Activated naive CD4-positive, alpha-beta T cell treated with anti-CD3 and anti-CD28 coated beads for 36 hours (primary cell): ENCODE measurements around the gene KRT7. TPM values are rescaled to one million over a fixed set of nuclear protein-coding genes. Genes with fewer than 3 reads are reported as not detected.

Experiments
- CTCF ChIA-PET: fragments of 350-600 bp; sonication (Branson Sonifier 250); formaldehyde crosslinking; loops from one replicate; lab custom pipeline; 2021; ENCODE audit warnings: antibody characterized with exemption; lab: Charles Lee
- DNase-seq: peaks from one replicate; pipeline ENCODE4 v3.0.0-alpha.2; 2020
- H3K27ac Mint-ChIP-seq: one replicate; pipeline ENCODE4 v1.8.0; 2021; ENCODE audit warnings: mild to moderate bottlenecking, mixed read lengths
- H3K27me3 Mint-ChIP-seq: one replicate; pipeline ENCODE4 v1.8.0; 2021; ENCODE audit warnings: low read depth, mixed read lengths
- H3K36me3 Mint-ChIP-seq: one replicate; pipeline ENCODE4 v1.8.0; 2021; ENCODE audit warnings: low read depth, mixed read lengths
- H3K4me1 Mint-ChIP-seq: one replicate; pipeline ENCODE4 v1.8.0; 2021; ENCODE audit warnings: low read depth, mixed read lengths
- H3K4me3 Mint-ChIP-seq: one replicate; pipeline ENCODE4 v1.8.0; 2021; ENCODE audit warnings: mild to moderate bottlenecking, moderate library complexity, mixed read lengths
- H3K9me3 Mint-ChIP-seq: one replicate; pipeline ENCODE4 v1.8.0; 2021; ENCODE audit warnings: mixed read lengths
- intact Hi-C: fragments of 100-400 bp; cut with micrococcal nuclease; formaldehyde crosslinking; loops from one replicate; pipeline ENCODE4 v1.15.1; 2023
- total RNA-seq, 2 experiments: library from RNA; stranded (reverse); gene quantifications; one replicate each; pipeline ENCODE4 v1.2.3, GENCODE V29; 2021

Gene KRT7
- total RNA-seq, 2 experiments from 2014 or later, result 1.9 to 3.4 TPM

- H3K27ac Mint-ChIP-seq, result no peak overlapping the region
- CTCF ChIA-PET, result interaction anchor here (1.4 kb wide), 1 partner anchor 17 kb away, joined by 7 read pairs; no protein-coding TSS in a partner anchor
- no peak for DNase-seq
- no peaks in the 10 kb centered on the region for H3K4me1 Mint-ChIP-seq
- H3K27me3 Mint-ChIP-seq, result peaks cover 34% of the 10 kb centered on the region
- intact Hi-C loops, result no loop called here
- no peak overlapping the region for H3K4me3 Mint-ChIP-seq
- H3K36me3 Mint-ChIP-seq, result no peaks in the 10 kb centered on the region
- H3K9me3 Mint-ChIP-seq, result no peaks in the 10 kb centered on the region
Measured at GRCh38 chr12:52262286-52262685, 29.2 kb downstream of the KRT7 start.

- intact Hi-C loops, result no loop called here
- no peaks in the 10 kb centered on the region for H3K9me3 Mint-ChIP-seq
- no peak overlapping the region for H3K27ac Mint-ChIP-seq
- DNase-seq, result no peak
- CTCF ChIA-PET, result interaction anchor here (1.0 to 2.2 kb wide), 3 partner anchors 9 to 15 kb away, joined by 3 to 10 read pairs (median 7); no protein-coding TSS in a partner anchor
- H3K27me3 Mint-ChIP-seq, result peaks cover 26% of the 10 kb centered on the region
- no peaks in the 10 kb centered on the region for H3K36me3 Mint-ChIP-seq
- H3K4me1 Mint-ChIP-seq, result no peaks in the 10 kb centered on the region
- H3K4me3 Mint-ChIP-seq, result no peak overlapping the region
Measured at GRCh38 chr12:52263761-52264434, 30.9 kb downstream of the KRT7 start.

GRCh38 chr12:52264435-52264825, 31.4 kb downstream of the KRT7 start:
- Mint-ChIP-seq H3K4me3 (no peak overlapping the region), H3K4me1 (no peaks in the 10 kb centered on the region), H3K27ac (no peak overlapping the region), H3K27me3 (peaks cover 24% of the 10 kb centered on the region), H3K36me3 (no peaks in the 10 kb centered on the region), H3K9me3 (no peaks in the 10 kb centered on the region)
- intact Hi-C loops, result no loop called here
- no peak for DNase-seq
- CTCF ChIA-PET, result interaction anchor here (1.0 to 2.2 kb wide), 2 partner anchors 8 to 14 kb away, joined by 3 to 10 read pairs; no protein-coding TSS in a partner anchor

DNA sequence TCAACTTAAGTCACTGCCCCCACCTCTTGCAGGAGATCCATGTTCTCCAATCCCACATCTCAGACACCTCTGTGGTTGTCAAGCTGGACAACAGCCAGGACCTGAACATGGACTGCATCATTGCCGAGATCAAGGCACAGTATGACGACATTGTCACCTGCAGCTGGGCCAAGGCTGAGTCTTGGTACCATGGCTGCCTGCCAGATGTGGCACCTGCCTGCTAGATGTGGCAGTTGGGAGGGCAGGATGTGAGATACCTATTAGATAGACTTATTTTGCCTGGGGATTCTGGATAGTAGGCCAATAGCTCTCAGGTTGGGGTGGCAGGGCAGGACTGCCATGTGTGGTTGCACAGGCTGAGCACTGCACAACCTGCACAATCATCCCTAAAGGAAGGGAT, 33.5 kb downstream of the KRT7 start:
- H3K36me3 Mint-ChIP-seq, result no peaks in the 10 kb centered on the region
- peaks cover 11% of the 10 kb centered on the region for H3K27me3 Mint-ChIP-seq
- H3K4me1 Mint-ChIP-seq, result no peaks in the 10 kb centered on the region
- no peak overlapping the region for H3K27ac Mint-ChIP-seq
- intact Hi-C loops, result no loop called here
- H3K4me3 Mint-ChIP-seq, result no peak overlapping the region
- H3K9me3 Mint-ChIP-seq, result no peaks in the 10 kb centered on the region
- CTCF ChIA-PET, result interaction anchor here (3.6 kb wide), 1 partner anchor 13 kb away, joined by 13 read pairs; no protein-coding TSS in a partner anchor
- no peak for DNase-seq

GRCh38 chr12:52267266-52267665, 34.2 kb downstream of the KRT7 start:
- no peak overlapping the region for H3K27ac Mint-ChIP-seq
- no peaks in the 10 kb centered on the region for H3K9me3 Mint-ChIP-seq

GRCh38 chr12:52267699-52268098, 34.7 kb downstream of the KRT7 start:
- DNase-seq, result no peak
- Mint-ChIP-seq H3K36me3 (no peaks in the 10 kb centered on the region), H3K4me1 (no peaks in the 10 kb centered on the region), H3K4me3 (no peak overlapping the region), H3K9me3 (no peaks in the 10 kb centered on the region), H3K27ac (no peak overlapping the region), H3K27me3 (peaks cover 11% of the 10 kb centered on the region)
- CTCF ChIA-PET, result interaction anchor here (1.5 to 3.6 kb wide), 2 partner anchors 12 to 39 kb away, joined by 3 to 13 read pairs; no protein-coding TSS in a partner anchor
- intact Hi-C loops, result no loop called here

More at GRCh38 chr12:52267266-52267665, 34.2 kb downstream of the KRT7 start:
- Mint-ChIP-seq H3K4me3 (no peak overlapping the region), H3K4me1 (no peaks in the 10 kb centered on the region), H3K27me3 (peaks cover 11% of the 10 kb centered on the region), H3K36me3 (no peaks in the 10 kb centered on the region)
- intact Hi-C loops, result no loop called here
- DNase-seq, result no peak
- CTCF ChIA-PET, result interaction anchor here (1.5 to 3.6 kb wide), 2 partner anchors 12 to 39 kb away, joined by 3 to 13 read pairs; no protein-coding TSS in a partner anchor

DNA sequence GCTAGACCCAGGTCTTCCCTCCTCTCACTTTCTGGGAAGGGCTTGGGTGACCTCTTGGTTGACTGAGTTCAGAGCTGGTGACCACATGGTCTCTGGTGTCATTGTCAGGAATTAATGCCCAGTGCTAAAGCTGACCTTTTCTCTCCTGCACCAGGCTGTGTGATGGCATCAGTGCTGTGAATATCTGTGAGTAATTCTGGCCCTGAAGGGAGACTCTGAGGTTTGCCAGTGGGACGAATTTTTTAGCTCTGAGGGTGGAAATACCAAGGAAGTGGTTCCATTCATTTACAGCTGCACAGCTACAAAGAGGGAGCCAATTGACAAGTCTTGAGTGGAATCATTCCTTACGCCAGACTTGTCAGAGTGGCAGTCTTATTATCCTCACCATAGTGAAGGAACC, 35.2 kb downstream of the KRT7 start:
- Mint-ChIP-seq H3K36me3 (no peaks in the 10 kb centered on the region), H3K4me1 (no peaks in the 10 kb centered on the region), H3K27ac (no peak overlapping the region), H3K9me3 (no peaks in the 10 kb centered on the region), H3K4me3 (no peak overlapping the region), H3K27me3 (peaks cover 11% of the 10 kb centered on the region)
- CTCF ChIA-PET, result interaction anchor here (1.5 to 3.6 kb wide), 2 partner anchors 11 to 38 kb away, joined by 3 to 13 read pairs; no protein-coding TSS in a partner anchor
- intact Hi-C loops, result no loop called here
- no peak for DNase-seq

DNA sequence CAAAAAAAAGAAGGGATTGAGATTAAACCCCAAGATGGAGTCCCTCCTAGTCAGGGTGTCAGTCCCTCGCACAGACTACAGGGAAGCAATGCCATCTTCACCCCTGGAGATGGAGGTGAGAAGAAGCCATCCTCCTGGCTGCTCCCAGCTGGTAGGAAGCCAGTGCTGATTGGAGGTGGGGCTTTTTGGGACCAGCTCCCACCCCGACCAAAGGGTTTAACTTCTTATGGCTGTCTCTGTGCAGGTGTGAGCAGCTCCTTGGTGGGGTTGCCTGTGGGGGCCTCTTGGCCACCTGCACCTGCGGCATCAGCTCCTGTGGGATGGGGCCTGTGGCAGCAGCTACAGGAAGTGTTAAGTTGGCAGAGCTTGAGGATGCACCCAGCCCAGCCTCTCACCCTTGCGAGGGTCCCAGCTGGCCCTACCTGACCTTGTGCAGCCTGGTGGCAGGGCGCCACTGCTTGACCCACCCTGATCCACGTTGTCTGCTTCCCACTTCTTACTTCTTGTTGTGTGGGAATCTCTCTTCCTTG, 37.6 kb downstream of the KRT7 start:
- no peak overlapping the region for H3K27ac Mint-ChIP-seq
- no peaks in the 10 kb centered on the region for H3K9me3 Mint-ChIP-seq
- no peak overlapping the region for H3K4me3 Mint-ChIP-seq
- no peak for DNase-seq
- H3K27me3 Mint-ChIP-seq, result peaks cover 11% of the 10 kb centered on the region
- CTCF ChIA-PET, result interaction anchor here (0.6 to 1.3 kb wide), 4 partner anchors 9 to 402 kb away, joined by 3 to 8 read pairs (median 4); no protein-coding TSS in a partner anchor
- H3K4me1 Mint-ChIP-seq, result no peaks in the 10 kb centered on the region
- intact Hi-C loops, result no loop called here
- H3K36me3 Mint-ChIP-seq, result no peaks in the 10 kb centered on the region

DNA sequence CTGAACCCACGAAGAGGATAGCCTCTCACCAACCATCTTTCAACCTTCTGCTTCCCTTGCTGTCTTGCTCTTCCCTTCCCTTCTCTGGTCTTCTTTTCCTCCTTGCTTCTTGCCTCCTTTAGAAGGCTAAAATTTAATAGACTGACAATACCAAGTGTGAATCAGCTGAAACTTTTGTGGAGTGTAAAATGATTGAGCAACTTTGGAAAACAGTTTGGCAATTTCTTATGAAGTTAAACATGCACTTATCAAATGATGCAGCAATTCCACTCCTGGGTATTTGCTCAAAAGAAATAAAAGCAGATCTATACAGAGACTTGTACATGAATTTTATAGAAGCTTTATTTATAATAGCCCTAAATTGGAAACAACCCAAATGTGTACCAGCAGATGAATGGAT, 38.1 kb downstream of the KRT7 start:
- intact Hi-C loops, result no loop called here
- H3K9me3 Mint-ChIP-seq, result no peaks in the 10 kb centered on the region

DNA sequence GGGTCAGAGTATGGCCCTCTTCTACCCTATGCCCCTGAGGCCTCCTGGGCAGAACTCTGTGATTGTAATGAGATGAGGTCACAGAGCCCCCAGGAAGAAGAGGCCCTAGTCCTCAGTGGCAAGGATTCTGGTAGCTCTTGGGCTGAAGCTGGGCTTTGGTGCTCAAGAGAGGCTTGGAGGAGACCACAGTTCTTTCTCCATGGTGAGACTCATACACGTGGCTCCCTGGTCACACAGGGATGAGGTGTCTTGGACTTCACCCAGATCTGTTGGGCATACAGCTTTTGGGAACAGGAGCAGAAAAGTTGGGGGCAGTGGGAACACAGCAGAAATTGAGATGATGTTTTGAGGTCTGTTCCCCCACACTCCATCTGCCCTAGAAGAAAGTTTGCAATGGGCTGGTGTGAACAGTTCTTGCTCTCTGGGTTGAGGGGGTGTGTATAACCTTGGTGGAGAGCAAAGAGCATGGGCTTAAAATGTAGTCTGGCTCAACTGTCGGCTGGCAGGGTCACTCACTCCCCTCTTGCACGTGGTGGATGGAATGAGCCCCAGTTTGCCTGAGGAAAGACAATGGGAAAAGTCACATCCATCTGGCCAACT, 41.6 kb downstream of the KRT7 start, which contains the start of gene KRT86:
KRT86 (plus strand) TSS at position 125 of the 600 bp plus-strand sequence. CDS start 27,272 bp downstream, outside the sequence.
- DNase-seq, result no peak
- intact Hi-C loops, result no loop called here
- H3K9me3 Mint-ChIP-seq, result no peaks in the 10 kb centered on the region
- CTCF ChIA-PET, result interaction anchor here (0.6 kb wide), 1 partner anchor 1217 kb away, joined by 4 read pairs; no protein-coding TSS in a partner anchor
- H3K27me3 Mint-ChIP-seq, result peaks cover 14% of the 10 kb centered on the region
- H3K36me3 Mint-ChIP-seq, result no peaks in the 10 kb centered on the region
- H3K4me1 Mint-ChIP-seq, result peaks cover 3% of the 10 kb centered on the region
- H3K27ac Mint-ChIP-seq, result no peak within 1 kb of the TSS
- H3K4me3 Mint-ChIP-seq, result no peak within 1 kb of the TSS

More for the DNA sequence above, 38.1 kb downstream of the KRT7 start:
- DNase-seq, result no peak
- H3K27me3 Mint-ChIP-seq, result peaks cover 11% of the 10 kb centered on the region
- no peaks in the 10 kb centered on the region for H3K4me1 Mint-ChIP-seq
- H3K27ac Mint-ChIP-seq, result no peak overlapping the region
- H3K4me3 Mint-ChIP-seq, result no peak overlapping the region
- H3K36me3 Mint-ChIP-seq, result no peaks in the 10 kb centered on the region
- CTCF ChIA-PET, result interaction anchor here (0.6 to 1.3 kb wide), 5 partner anchors 8 to 401 kb away, joined by 3 to 8 read pairs (median 4); no protein-coding TSS in a partner anchor

GRCh38 chr12:52275686-52276085, 42.6 kb downstream of the KRT7 start:
- Mint-ChIP-seq H3K27ac (no peak overlapping the region), H3K4me3 (no peak overlapping the region), H3K9me3 (no peaks in the 10 kb centered on the region), H3K36me3 (no peaks in the 10 kb centered on the region), H3K27me3 (peaks cover 18% of the 10 kb centered on the region), H3K4me1 (peaks cover 3% of the 10 kb centered on the region)
- intact Hi-C loops, result no loop called here
- DNase-seq, result no peak
- CTCF ChIA-PET, result interaction anchor here (0.6 to 2.7 kb wide), 2 partner anchors 54 to 119 kb away, joined by 4 to 7 read pairs; no protein-coding TSS in a partner anchor
